HCT116 (cell line): ENCODE data around the gene ACTG1. TPM values are rescaled to one million over a fixed set of nuclear protein-coding genes. Genes with fewer than 3 reads are reported as not detected.

Source experiments
- ATAC-seq: fragments of 200-7000 bp; cut with Tn5 transposase; 2 replicates; pipeline ENCODE4 v1.9.1; 2020; ENCODE audit warnings: mild to moderate bottlenecking, moderate library complexity
- BruUV-seq: library from RNA; stranded (reverse); fragments of 400-500 nt; replicated peaks from 2 replicates; lab custom pipeline; 2021; lab: Mats Ljungman, UMichigan
- CTCF ChIA-PET: fragments of 300-600 bp; sonication (Branson Sonifier 250); formaldehyde crosslinking; loops from one replicate; lab custom pipeline; 2021; ENCODE audit warnings: antibody characterized with exemption; lab: Charles Lee
- POLR2A ChIA-PET: fragments of 300-600, 350-600 bp; sonication (Branson Sonifier 250); formaldehyde crosslinking; loops from one replicate; lab custom pipeline; 2021; ENCODE audit warnings: antibody characterized with exemption; lab: Charles Lee
- RAD21 ChIA-PET, 2 experiments: fragments of 300-600 bp; sonication (Branson Sonifier 250); formaldehyde crosslinking; loops; one replicate each; lab custom pipeline; 2023; ENCODE audit warnings: low total read pairs in 2 of 2; ENCODE audit not compliant: uncharacterized antibody in 2 of 2, unreplicated experiment in 2 of 2, low non-redundant PET in 1 of 2; lab: Charles Lee
- DNase-seq: peaks from one replicate; pipeline ENCODE4 v3.0.0-alpha.2; 2010; ENCODE audit warnings: low read depth, low spot score
- H2AFZ ChIP-seq: fragments of 200-600 bp; shearing (Covaris generic), sonication (generic); 2 replicates; pipeline ENCODE4 v1.6.1; 2017; ENCODE audit warnings: low read depth, mixed run types, mixed read lengths, antibody characterized with exemption, low read length; ENCODE audit not compliant: poor library complexity, severe bottlenecking
- H3K27ac ChIP-seq: 2 replicates; pipeline ENCODE4 v1.5.1; 2012; ENCODE audit warnings: low read depth, low read length
- H3K27me3 ChIP-seq: fragments of 200-600 bp; sonication (generic); 2 replicates; pipeline ENCODE4 v1.6.1; 2016; ENCODE audit warnings: mixed run types, low read length, mixed read lengths; ENCODE audit not compliant: insufficient read depth
- H3K36me3 ChIP-seq, 2 experiments: fragments of 200-500 bp in 1 of 2; fragments of 200-600 bp in 1 of 2; sonication (Bioruptor generic) in 1 of 2; sonication (generic) in 1 of 2; 2 replicates each; pipeline versions ENCODE4 v1.5.1 to v1.6.1; 2014 to 2016; ENCODE audit warnings: low read length in 2 of 2, inconsistent platforms in 1 of 2, mixed read lengths in 1 of 2, mixed run types in 1 of 2; ENCODE audit not compliant: insufficient read depth in 2 of 2, control insufficient read depth in 1 of 2
- H3K4me1 ChIP-seq, 2 experiments: fragments of 200-600 bp in 1 of 2; sonication (generic) in 1 of 2; 2 replicates each; pipeline versions ENCODE4 v1.5.1 to v1.6.1; 2012 to 2017; ENCODE audit warnings: low read length in 2 of 2, inconsistent platforms in 1 of 2, mild to moderate bottlenecking in 1 of 2, mixed read lengths in 1 of 2, mixed run types in 1 of 2, moderate library complexity in 1 of 2; ENCODE audit not compliant: insufficient read depth in 2 of 2, control insufficient read depth in 1 of 2
- H3K4me2 ChIP-seq: fragments of 200-600 bp; sonication (generic); 2 replicates; pipeline ENCODE4 v1.6.1; 2017; ENCODE audit warnings: mixed run types, low read length, mixed read lengths
- H3K4me3 ChIP-seq, 2 experiments: fragments of 200-600 bp in 1 of 2; sonication (generic) in 1 of 2; replicated peaks in 1 of 2; 2 replicates each; pipeline ENCODE4 v1.5.1; 2011 to 2016; ENCODE audit warnings: low read length in 2 of 2, control low read depth in 1 of 2, low read depth in 1 of 2, mild to moderate bottlenecking in 1 of 2, mixed read lengths in 1 of 2, mixed run types in 1 of 2
- H3K79me2 ChIP-seq: fragments of 200-600 bp; sonication (generic); 2 replicates; pipeline ENCODE4 v1.6.1; 2017; ENCODE audit warnings: mild to moderate bottlenecking, mixed run types, low read length, moderate library complexity, mixed read lengths; ENCODE audit not compliant: insufficient read depth
- H3K9ac ChIP-seq: fragments of 200-600 bp; sonication (generic); 2 replicates; pipeline ENCODE4 v1.6.1; 2016; ENCODE audit warnings: low read length, mixed read lengths
- H3K9me2 ChIP-seq: fragments of 200-600 bp; sonication (generic), shearing (Covaris generic); 2 replicates; pipeline ENCODE4 v1.6.1; 2017; ENCODE audit warnings: mixed run types, mild to moderate bottlenecking, moderate library complexity; ENCODE audit not compliant: insufficient read depth
- H3K9me3 ChIP-seq, 2 experiments: fragments of 200-500 bp in 1 of 2; fragments of 200-600 bp in 1 of 2; sonication (Bioruptor generic) in 1 of 2; sonication (generic) in 1 of 2; 2 replicates each; pipeline ENCODE4 v1.6.1; 2014 to 2017; ENCODE audit warnings: low read length in 2 of 2, mixed read lengths in 2 of 2, inconsistent platforms in 1 of 2, low read depth in 1 of 2, mild to moderate bottlenecking in 1 of 2, mixed run types in 1 of 2, moderate library complexity in 1 of 2; ENCODE audit not compliant: control insufficient read depth in 1 of 2, insufficient read depth in 1 of 2
- H4K20me1 ChIP-seq: fragments of 200-600 bp; sonication (generic), shearing (Covaris generic); 2 replicates; pipeline ENCODE4 v1.6.1; 2017; ENCODE audit warnings: mixed run types, mild to moderate bottlenecking, moderate library complexity; ENCODE audit not compliant: insufficient read depth
- CBX3 ChIP-seq: IDR thresholded peaks from 2 replicates; pipeline ENCODE4 v1.6.1; 2012; ENCODE audit warnings: low read depth
- ELF1 ChIP-seq: IDR thresholded peaks from 2 replicates; pipeline ENCODE4 v1.6.1; 2012; ENCODE audit warnings: low read depth, borderline replicate concordance
- FOSL1 ChIP-seq: IDR thresholded peaks from 2 replicates; pipeline ENCODE4 v1.6.1; 2012; ENCODE audit warnings: low read depth
- JUND ChIP-seq: IDR thresholded peaks from 2 replicates; pipeline ENCODE4 v1.6.1; 2012
- RAD21 ChIP-seq: IDR thresholded peaks from 2 replicates; pipeline ENCODE4 v1.6.1; 2012; ENCODE audit warnings: low read depth, mild to moderate bottlenecking
- YY1 ChIP-seq: IDR thresholded peaks from 2 replicates; pipeline ENCODE4 v1.6.1; 2011; ENCODE audit warnings: low read length, low read depth, moderate library complexity, mild to moderate bottlenecking; ENCODE audit not compliant: insufficient replicate concordance; ENCODE audit errors: extremely low read depth
- ZNF274 ChIP-seq: fragments of 200-500 bp; sonication (Bioruptor generic); IDR thresholded peaks from 2 replicates; pipeline ENCODE4 v1.6.1; 2014; ENCODE audit warnings: mild to moderate bottlenecking, low read depth, low read length, inconsistent platforms
- intact Hi-C: fragments of 100-400 bp; cut with micrococcal nuclease; formaldehyde crosslinking; loops from 2 replicates; pipeline ENCODE4 v1.10.0; 2022
- total RNA-seq: library from RNA; stranded (reverse); gene quantifications from one replicate; pipeline ENCODE4 v1.2.1, GENCODE V29; 2021; ENCODE audit not compliant: unreplicated experiment
- TF ChIP-seq, protein P1 (sequence below): IDR thresholded peaks from 2 replicates; pipeline ENCODE4 v1.6.1; 2012
- TF ChIP-seq, protein P2 (sequence below): IDR thresholded peaks from 2 replicates; pipeline ENCODE4 v1.6.1; 2012; ENCODE audit warnings: low read depth

ACTG1 gene
- total RNA-seq, 1 experiment from 2014 or later: 6,223 TPM

- TF ChIP-seq FOSL1: no peak
- no peak for TF ChIP-seq ELF1
- no peak for TF ChIP-seq ZNF274
- TF ChIP-seq YY1: no peak
- TF ChIP-seq, protein P1, sequence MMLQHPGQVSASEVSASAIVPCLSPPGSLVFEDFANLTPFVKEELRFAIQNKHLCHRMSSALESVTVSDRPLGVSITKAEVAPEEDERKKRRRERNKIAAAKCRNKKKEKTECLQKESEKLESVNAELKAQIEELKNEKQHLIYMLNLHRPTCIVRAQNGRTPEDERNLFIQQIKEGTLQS: no peak
- no peak for TF ChIP-seq RAD21
- TF ChIP-seq, protein P2, sequence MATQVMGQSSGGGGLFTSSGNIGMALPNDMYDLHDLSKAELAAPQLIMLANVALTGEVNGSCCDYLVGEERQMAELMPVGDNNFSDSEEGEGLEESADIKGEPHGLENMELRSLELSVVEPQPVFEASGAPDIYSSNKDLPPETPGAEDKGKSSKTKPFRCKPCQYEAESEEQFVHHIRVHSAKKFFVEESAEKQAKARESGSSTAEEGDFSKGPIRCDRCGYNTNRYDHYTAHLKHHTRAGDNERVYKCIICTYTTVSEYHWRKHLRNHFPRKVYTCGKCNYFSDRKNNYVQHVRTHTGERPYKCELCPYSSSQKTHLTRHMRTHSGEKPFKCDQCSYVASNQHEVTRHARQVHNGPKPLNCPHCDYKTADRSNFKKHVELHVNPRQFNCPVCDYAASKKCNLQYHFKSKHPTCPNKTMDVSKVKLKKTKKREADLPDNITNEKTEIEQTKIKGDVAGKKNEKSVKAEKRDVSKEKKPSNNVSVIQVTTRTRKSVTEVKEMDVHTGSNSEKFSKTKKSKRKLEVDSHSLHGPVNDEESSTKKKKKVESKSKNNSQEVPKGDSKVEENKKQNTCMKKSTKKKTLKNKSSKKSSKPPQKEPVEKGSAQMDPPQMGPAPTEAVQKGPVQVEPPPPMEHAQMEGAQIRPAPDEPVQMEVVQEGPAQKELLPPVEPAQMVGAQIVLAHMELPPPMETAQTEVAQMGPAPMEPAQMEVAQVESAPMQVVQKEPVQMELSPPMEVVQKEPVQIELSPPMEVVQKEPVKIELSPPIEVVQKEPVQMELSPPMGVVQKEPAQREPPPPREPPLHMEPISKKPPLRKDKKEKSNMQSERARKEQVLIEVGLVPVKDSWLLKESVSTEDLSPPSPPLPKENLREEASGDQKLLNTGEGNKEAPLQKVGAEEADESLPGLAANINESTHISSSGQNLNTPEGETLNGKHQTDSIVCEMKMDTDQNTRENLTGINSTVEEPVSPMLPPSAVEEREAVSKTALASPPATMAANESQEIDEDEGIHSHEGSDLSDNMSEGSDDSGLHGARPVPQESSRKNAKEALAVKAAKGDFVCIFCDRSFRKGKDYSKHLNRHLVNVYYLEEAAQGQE: no peak
- no peak for TF ChIP-seq JUND
- no peak for TF ChIP-seq CBX3
- ChIA-PET POLR2A (interaction anchor here (0.7 to 4.3 kb wide), 8 partner anchors 9 to 115 kb away, joined by 3 to 42 read pairs (median 5); partner anchors contain the start of gene BAHCC1), RAD21 (no interaction called here), CTCF (no interaction called here)
- H3K4me2 ChIP-seq: peak overlapping the region; percentile 99
- H3K36me3 ChIP-seq: peaks cover 19 to 34% of the 10 kb centered on the region in 2 experiments
- H3K9me3 ChIP-seq: no peaks in the 10 kb centered on the region
- intact Hi-C loops: no loop called here
- peak overlapping the region; percentile 85 to 96 for H3K4me3 ChIP-seq
- no TSS peak for BruUV-seq
- peaks cover 11 to 51% of the 10 kb centered on the region in 2 experiments; a peak in 3 of 4 replicates for H3K4me1 ChIP-seq
- H3K9me2 ChIP-seq: no peaks in the 10 kb centered on the region
- no peaks in the 10 kb centered on the region for H3K27me3 ChIP-seq
- H4K20me1 ChIP-seq: peaks cover 35% of the 10 kb centered on the region; the same call in 1 of the 2 replicates
- H3K79me2 ChIP-seq: peaks cover 48% of the 10 kb centered on the region
- peak overlapping the region; percentile 86 for H3K27ac ChIP-seq
- DNase-seq (no peak), ATAC-seq (no peak)
- no peak overlapping the region for H2AFZ ChIP-seq
- H3K9ac ChIP-seq: peak overlapping the region; percentile 90
Observed at GRCh38 chr17:81509972-81510784, 2.4 kb downstream of the ACTG1 start.
